GM23338 (cell line): ENCODE data around the gene CCDC178. TPM values are rescaled to one million over a fixed set of nuclear protein-coding genes. Genes with fewer than 3 reads are reported as not detected.

Experiments
- ATAC-seq: fragments of 200-7000 bp; cut with Tn5 transposase; 3 replicates; pipeline ENCODE4 v1.9.1; 2020
- DNase-seq: peaks from one replicate; pipeline ENCODE4 v3.0.0-alpha.2; 2015; ENCODE audit warnings: low spot score
- H2AFZ ChIP-seq: fragments of 200-600 bp; sonication (generic); 2 replicates; pipeline ENCODE4 v1.8.0; 2016; ENCODE audit warnings: antibody characterized with exemption, mild to moderate bottlenecking, moderate library complexity
- H3F3A ChIP-seq: fragments of 200-600 bp; sonication (generic); replicated peaks from 2 replicates; pipeline ENCODE4 v1.8.0; 2017; ENCODE audit warnings: antibody characterized with exemption, mixed run types, low read depth
- H3K27ac ChIP-seq: fragments of 200-600 bp; sonication (generic); 2 replicates; pipeline ENCODE4 v1.6.1; 2016; ENCODE audit warnings: low read depth
- H3K27me3 ChIP-seq: fragments of 200-600 bp; sonication (generic); 2 replicates; pipeline ENCODE4 v1.8.0; 2016; ENCODE audit warnings: mild to moderate bottlenecking, mixed run types, moderate library complexity; ENCODE audit not compliant: insufficient read depth
- H3K36me3 ChIP-seq: fragments of 200-600 bp; sonication (generic); 2 replicates; pipeline ENCODE4 v1.8.0; 2016; ENCODE audit warnings: mild to moderate bottlenecking; ENCODE audit not compliant: insufficient read depth
- H3K4me1 ChIP-seq: fragments of 200-600 bp; sonication (generic); 2 replicates; pipeline ENCODE4 v1.8.0; 2016; ENCODE audit warnings: mild to moderate bottlenecking, moderate library complexity; ENCODE audit not compliant: insufficient read depth
- H3K4me2 ChIP-seq: fragments of 200-600 bp; sonication (generic); 2 replicates; pipeline ENCODE4 v1.7.1; 2017; ENCODE audit warnings: mixed run types
- H3K4me3 ChIP-seq: fragments of 200-600 bp; sonication (generic); 2 replicates; pipeline ENCODE4 v1.6.1; 2016; ENCODE audit warnings: mixed run types
- H3K79me2 ChIP-seq: fragments of 200-600 bp; sonication (generic); replicated peaks from 2 replicates; pipeline ENCODE4 v1.8.0; 2017; ENCODE audit warnings: mild to moderate bottlenecking; ENCODE audit not compliant: insufficient read depth
- H3K9me2 ChIP-seq: fragments of 200-600 bp; sonication (generic); 2 replicates; pipeline ENCODE4 v1.8.0; 2017; ENCODE audit not compliant: insufficient read depth
- H4K20me1 ChIP-seq: fragments of 200-600 bp; sonication (generic); replicated peaks from 2 replicates; pipeline ENCODE4 v1.8.0; 2017; ENCODE audit warnings: mild to moderate bottlenecking; ENCODE audit not compliant: insufficient read depth
- H3K27ac Mint-ChIP-seq: 2 replicates; pipeline ENCODE4 v1.8.0; 2020; ENCODE audit warnings: inconsistent platforms, mild to moderate bottlenecking, moderate library complexity, mixed read lengths
- H3K27me3 Mint-ChIP-seq: 3 replicates; pipeline ENCODE4 v1.8.0; 2022; ENCODE audit warnings: low read depth, mild to moderate bottlenecking, moderate library complexity, mixed read lengths, inconsistent platforms; ENCODE audit not compliant: insufficient read depth, poor library complexity
- H3K36me3 Mint-ChIP-seq: 3 replicates; pipeline ENCODE4 v1.8.0; 2021; ENCODE audit warnings: low read depth, mild to moderate bottlenecking, inconsistent platforms, moderate library complexity, mixed read lengths
- H3K4me1 Mint-ChIP-seq: 3 replicates; pipeline ENCODE4 v1.8.0; 2020; ENCODE audit warnings: mild to moderate bottlenecking, inconsistent platforms, mixed read lengths
- H3K4me3 Mint-ChIP-seq: 3 replicates; pipeline ENCODE4 v1.8.0; 2021; ENCODE audit warnings: moderate library complexity, mild to moderate bottlenecking, inconsistent platforms, mixed read lengths
- H3K9me3 Mint-ChIP-seq: 3 replicates; pipeline ENCODE4 v1.8.0; 2020; ENCODE audit warnings: moderate library complexity, mild to moderate bottlenecking, inconsistent platforms, mixed read lengths
- CREB1 ChIP-seq: fragments of 250-450 bp; sonication (Bioruptor Pico); IDR thresholded peaks from 2 replicates; pipeline ENCODE4 v1.5.0; 2020; ENCODE audit warnings: low read depth, mild to moderate bottlenecking, moderate library complexity
- JUNB ChIP-seq: IDR thresholded peaks from one replicate; pipeline ENCODE4 v1.6.1; 2016; ENCODE audit warnings: antibody characterized with exemption; ENCODE audit not compliant: unreplicated experiment
- ZNF114 ChIP-seq: fragments of 250-450 bp; sonication (Bioruptor Pico); IDR thresholded peaks from 2 replicates; pipeline ENCODE4 v1.5.0; 2020; ENCODE audit warnings: mild to moderate bottlenecking, moderate library complexity
- ZNF331 ChIP-seq: fragments of 250-450 bp; sonication (Bioruptor Pico); IDR thresholded peaks from 2 replicates; pipeline ENCODE4 v1.5.0; 2020; ENCODE audit warnings: low read depth, mild to moderate bottlenecking, moderate library complexity
- polyA plus RNA-seq: library from polyadenylated mRNA; unstranded; fragments of >200 nt; fragmentation: Nextera tagmentation; extraction: Ambion mirVana; gene quantifications from 2 replicates; pipeline ENCODE4 v1.2.1, GENCODE V29; 2016
- total RNA-seq: library from RNA; depleted of rRNA; stranded (reverse); fragments of >200 nt; shearing (Covaris generic); gene quantifications from 2 replicates; pipeline ENCODE4 v1.2.3, GENCODE V29; 2014
- TF ChIP-seq, protein P1 (sequence below), 2 experiments: fragments of 200-600 bp in 1 of 2; sonication (generic) in 1 of 2; conservative IDR thresholded peaks; 2 replicates each; pipeline versions ENCODE4 v1.5.1 to v1.6.1; 2016 to 2017; ENCODE audit warnings: antibody characterized with exemption in 2 of 2, low read depth in 2 of 2, mild to moderate bottlenecking in 2 of 2, moderate library complexity in 1 of 2
- TF ChIP-seq, protein P2 (sequence below): fragments of 250-450 bp; sonication (Bioruptor Pico); IDR thresholded peaks from 2 replicates; pipeline ENCODE4 v1.5.0; 2020; ENCODE audit warnings: mild to moderate bottlenecking, moderate library complexity

CCDC178 gene
- total and polyA plus RNA-seq, 2 experiments from 2014 or later, result 0.17 to 0.24 TPM

GRCh38 chr18:33201509-33201926 lies 239.0 kb downstream of the CCDC178 start:
- Histone ChIP-seq H3K27ac (no peak overlapping the region), H3K36me3 (no peaks in the 10 kb centered on the region), H3K4me3 (no peak overlapping the region), H4K20me1 (no peaks in the 10 kb centered on the region), H3F3A (no peaks in the 10 kb centered on the region), H3K4me1 (peaks cover 19% of the 10 kb centered on the region), H3K79me2 (no peaks in the 10 kb centered on the region), H3K4me2 (peak overlapping the region; percentile 48), H3K9me2 (no peaks in the 10 kb centered on the region), H2AFZ (peak overlapping the region; percentile 84), H3K27me3 (no peaks in the 10 kb centered on the region)
- peak; percentile 86 for ATAC-seq
- no peaks in the 10 kb centered on the region for H3K27me3 Mint-ChIP-seq
- no peaks in the 10 kb centered on the region; the same call in 2 of the 3 replicates for H3K9me3 Mint-ChIP-seq
- H3K36me3 Mint-ChIP-seq, result no peaks in the 10 kb centered on the region
- no peak overlapping the region for H3K27ac Mint-ChIP-seq
- peak overlapping the region; percentile 55; the same call in 2 of the 3 replicates for H3K4me3 Mint-ChIP-seq
- TF ChIP-seq, protein P1, sequence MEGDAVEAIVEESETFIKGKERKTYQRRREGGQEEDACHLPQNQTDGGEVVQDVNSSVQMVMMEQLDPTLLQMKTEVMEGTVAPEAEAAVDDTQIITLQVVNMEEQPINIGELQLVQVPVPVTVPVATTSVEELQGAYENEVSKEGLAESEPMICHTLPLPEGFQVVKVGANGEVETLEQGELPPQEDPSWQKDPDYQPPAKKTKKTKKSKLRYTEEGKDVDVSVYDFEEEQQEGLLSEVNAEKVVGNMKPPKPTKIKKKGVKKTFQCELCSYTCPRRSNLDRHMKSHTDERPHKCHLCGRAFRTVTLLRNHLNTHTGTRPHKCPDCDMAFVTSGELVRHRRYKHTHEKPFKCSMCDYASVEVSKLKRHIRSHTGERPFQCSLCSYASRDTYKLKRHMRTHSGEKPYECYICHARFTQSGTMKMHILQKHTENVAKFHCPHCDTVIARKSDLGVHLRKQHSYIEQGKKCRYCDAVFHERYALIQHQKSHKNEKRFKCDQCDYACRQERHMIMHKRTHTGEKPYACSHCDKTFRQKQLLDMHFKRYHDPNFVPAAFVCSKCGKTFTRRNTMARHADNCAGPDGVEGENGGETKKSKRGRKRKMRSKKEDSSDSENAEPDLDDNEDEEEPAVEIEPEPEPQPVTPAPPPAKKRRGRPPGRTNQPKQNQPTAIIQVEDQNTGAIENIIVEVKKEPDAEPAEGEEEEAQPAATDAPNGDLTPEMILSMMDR (conservative IDR thresholded peaks at IDR 0.05; ENCODE audit: low read depth in 2 of 2), result peak; percentile 67 to 92
- TF ChIP-seq JUNB, result no peak
- peaks cover 20% of the 10 kb centered on the region; the same call in 2 of the 3 replicates for H3K4me1 Mint-ChIP-seq
- DNase-seq, result peak; percentile 89

DNA sequence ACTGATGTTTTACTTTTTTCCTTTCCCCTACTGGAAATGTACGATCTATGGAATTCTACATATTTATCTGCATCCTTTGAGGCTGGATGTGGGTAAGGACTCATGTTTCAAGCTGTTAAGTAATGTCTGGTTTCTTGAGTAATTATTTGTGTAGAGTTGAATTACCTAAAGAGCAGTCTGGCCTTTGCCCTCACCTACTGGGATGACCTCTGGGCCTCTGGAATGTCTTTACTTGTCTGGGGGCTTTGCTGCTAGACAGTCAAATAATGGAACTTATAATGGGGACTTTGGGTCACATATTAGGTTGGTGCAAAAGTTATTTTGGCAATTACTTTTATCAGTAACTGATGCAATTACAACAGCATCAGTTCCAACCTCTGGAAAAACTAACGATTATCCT lies 244.7 kb downstream of the CCDC178 start:
- TF ChIP-seq, protein P2, sequence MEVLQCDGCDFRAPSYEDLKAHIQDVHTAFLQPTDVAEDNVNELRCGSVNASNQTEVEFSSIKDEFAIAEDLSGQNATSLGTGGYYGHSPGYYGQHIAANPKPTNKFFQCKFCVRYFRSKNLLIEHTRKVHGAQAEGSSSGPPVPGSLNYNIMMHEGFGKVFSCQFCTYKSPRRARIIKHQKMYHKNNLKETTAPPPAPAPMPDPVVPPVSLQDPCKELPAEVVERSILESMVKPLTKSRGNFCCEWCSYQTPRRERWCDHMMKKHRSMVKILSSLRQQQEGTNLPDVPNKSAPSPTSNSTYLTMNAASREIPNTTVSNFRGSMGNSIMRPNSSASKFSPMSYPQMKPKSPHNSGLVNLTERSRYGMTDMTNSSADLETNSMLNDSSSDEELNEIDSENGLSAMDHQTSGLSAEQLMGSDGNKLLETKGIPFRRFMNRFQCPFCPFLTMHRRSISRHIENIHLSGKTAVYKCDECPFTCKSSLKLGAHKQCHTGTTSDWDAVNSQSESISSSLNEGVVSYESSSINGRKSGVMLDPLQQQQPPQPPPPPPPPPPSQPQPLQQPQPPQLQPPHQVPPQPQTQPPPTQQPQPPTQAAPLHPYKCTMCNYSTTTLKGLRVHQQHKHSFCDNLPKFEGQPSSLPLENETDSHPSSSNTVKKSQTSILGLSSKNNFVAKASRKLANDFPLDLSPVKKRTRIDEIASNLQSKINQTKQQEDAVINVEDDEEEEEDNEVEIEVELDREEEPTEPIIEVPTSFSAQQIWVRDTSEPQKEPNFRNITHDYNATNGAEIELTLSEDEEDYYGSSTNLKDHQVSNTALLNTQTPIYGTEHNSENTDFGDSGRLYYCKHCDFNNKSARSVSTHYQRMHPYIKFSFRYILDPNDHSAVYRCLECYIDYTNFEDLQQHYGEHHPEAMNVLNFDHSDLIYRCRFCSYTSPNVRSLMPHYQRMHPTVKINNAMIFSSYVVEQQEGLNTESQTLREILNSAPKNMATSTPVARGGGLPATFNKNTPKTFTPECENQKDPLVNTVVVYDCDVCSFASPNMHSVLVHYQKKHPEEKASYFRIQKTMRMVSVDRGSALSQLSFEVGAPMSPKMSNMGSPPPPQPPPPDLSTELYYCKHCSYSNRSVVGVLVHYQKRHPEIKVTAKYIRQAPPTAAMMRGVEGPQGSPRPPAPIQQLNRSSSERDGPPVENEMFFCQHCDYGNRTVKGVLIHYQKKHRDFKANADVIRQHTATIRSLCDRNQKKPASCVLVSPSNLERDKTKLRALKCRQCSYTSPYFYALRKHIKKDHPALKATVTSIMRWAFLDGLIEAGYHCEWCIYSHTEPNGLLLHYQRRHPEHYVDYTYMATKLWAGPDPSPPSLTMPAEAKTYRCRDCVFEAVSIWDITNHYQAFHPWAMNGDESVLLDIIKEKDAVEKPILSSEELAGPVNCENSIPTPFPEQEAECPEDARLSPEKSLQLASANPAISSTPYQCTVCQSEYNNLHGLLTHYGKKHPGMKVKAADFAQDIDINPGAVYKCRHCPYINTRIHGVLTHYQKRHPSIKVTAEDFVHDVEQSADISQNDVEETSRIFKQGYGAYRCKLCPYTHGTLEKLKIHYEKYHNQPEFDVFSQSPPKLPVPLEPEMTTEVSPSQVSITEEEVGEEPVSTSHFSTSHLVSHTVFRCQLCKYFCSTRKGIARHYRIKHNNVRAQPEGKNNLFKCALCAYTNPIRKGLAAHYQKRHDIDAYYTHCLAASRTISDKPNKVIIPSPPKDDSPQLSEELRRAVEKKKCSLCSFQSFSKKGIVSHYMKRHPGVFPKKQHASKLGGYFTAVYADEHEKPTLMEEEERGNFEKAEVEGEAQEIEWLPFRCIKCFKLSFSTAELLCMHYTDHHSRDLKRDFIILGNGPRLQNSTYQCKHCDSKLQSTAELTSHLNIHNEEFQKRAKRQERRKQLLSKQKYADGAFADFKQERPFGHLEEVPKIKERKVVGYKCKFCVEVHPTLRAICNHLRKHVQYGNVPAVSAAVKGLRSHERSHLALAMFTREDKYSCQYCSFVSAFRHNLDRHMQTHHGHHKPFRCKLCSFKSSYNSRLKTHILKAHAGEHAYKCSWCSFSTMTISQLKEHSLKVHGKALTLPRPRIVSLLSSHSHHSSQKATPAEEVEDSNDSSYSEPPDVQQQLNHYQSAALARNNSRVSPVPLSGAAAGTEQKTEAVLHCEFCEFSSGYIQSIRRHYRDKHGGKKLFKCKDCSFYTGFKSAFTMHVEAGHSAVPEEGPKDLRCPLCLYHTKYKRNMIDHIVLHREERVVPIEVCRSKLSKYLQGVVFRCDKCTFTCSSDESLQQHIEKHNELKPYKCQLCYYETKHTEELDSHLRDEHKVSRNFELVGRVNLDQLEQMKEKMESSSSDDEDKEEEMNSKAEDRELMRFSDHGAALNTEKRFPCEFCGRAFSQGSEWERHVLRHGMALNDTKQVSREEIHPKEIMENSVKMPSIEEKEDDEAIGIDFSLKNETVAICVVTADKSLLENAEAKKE (CRISPR knock-in tag), result no peak
- no peak for TF ChIP-seq ZNF331 (CRISPR knock-in tag)
- no peak for TF ChIP-seq ZNF114 (CRISPR knock-in tag)
- TF ChIP-seq CREB1 (CRISPR knock-in tag), result no peak
- no peak overlapping the region for H3K4me3 Mint-ChIP-seq
- no peak for ATAC-seq
- no peaks in the 10 kb centered on the region for H3K36me3 Mint-ChIP-seq
- Histone ChIP-seq H3K4me1 (no peaks in the 10 kb centered on the region), H4K20me1 (no peaks in the 10 kb centered on the region), H3K79me2 (no peaks in the 10 kb centered on the region), H3K27ac (no peak overlapping the region), H3K27me3 (no peaks in the 10 kb centered on the region), H3K36me3 (no peaks in the 10 kb centered on the region), H3K4me2 (no peak overlapping the region), H3F3A (no peaks in the 10 kb centered on the region), H3K4me3 (no peak overlapping the region), H3K9me2 (no peaks in the 10 kb centered on the region), H2AFZ (no peak overlapping the region)
- H3K27ac Mint-ChIP-seq, result no peak overlapping the region
- H3K27me3 Mint-ChIP-seq, result peaks cover 3% of the 10 kb centered on the region
- no peaks in the 10 kb centered on the region for H3K4me1 Mint-ChIP-seq
- no peaks in the 10 kb centered on the region for H3K9me3 Mint-ChIP-seq
- no peak for DNase-seq
